NCI-H2196 treated with DMSO at 0.1 percent for 48 hours (cell line): Measurements from ENCODE around the gene PHACTR1.
"Not testable (repeated sequence)": the region's sequence is repeated elsewhere in the genome, so short reads cannot be mapped to it uniquely, and the experiment has no call there.

Experiments used
- DNase-seq: peaks from one replicate; lab custom pipeline; 2025; ENCODE audit not compliant: unreplicated experiment; lab: John Stamatoyannopoulos, UW

PHACTR1 gene

DNA sequence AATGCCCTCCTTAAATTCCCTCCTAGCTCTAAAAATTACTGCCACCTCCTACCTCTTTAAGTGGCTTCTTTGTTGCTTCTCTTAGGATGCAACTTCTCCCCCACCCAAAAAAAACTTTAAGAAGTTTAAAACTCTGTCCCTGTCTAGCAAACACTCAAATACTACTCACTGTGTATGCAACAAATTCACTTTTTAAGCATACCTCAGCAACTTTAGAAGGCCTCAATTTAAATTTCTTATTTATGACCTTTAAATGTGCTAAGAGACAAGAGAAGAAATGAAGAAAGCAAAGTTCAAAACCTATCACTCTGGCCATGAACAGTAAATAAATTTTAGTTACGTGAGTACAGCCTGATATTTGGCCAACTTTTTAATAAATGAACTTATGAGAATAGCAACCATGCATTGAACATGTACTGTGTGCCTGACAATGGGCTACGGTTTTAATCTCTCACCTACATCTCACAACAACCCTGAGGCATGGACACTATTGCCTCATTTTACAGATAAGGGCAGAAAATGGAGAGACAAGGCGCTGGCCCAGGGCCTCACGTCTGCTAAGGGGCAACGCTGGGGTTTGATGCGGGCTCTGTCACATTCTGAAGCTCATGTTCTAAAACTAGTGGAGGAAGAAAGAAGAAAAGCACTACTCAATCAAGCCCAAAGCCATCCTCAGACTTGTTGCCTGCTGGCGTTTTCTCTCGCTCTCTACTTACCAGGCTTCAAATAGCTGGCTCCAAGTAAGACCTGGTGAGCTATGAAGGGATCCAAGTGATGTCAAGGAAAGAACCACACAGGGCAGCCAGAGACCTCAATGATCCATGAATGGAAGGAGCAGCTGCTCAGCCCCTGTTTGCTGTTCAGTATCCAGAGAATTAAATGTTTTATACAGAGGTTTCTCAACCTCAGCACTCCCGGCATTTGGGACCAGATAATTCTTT, 512.0 kb downstream of the PHACTR1 start:
- no peak for DNase-seq

GRCh38 chr6:13229205-13230085, 512.9 kb downstream of the PHACTR1 start:
- no peak for DNase-seq

- DNase-seq = no peak
These were observed 516.5 kb downstream of the PHACTR1 start for GRCh38 chr6:13233106-13233505.

DNA sequence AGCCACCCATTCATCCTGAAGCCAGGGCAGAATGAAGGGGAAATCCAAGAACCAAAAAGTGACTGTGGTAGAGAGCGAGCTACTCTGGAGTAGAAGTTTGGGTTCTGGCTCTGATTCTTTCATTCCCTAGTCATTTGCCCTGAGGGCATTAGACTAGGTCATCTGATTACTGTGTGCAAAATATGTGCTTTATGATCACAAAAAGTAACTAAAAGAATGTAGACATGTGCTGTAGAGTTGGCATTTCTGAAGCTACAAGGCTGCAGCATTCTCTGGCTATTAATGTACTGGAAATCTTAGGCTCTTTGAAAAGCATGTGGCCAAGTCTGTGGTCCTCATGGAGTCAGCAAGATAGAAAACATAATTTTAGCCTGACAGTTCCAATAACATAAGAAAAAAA, 517.6 kb downstream of the PHACTR1 start:
- DNase-seq = no peak

- DNase-seq = no peak
These were observed 518.8 kb downstream of the PHACTR1 start for GRCh38 chr6:13235339-13235738.

- DNase-seq = no peak
These were observed 520.8 kb downstream of the PHACTR1 start for GRCh38 chr6:13237318-13237717.

GRCh38 chr6:13238017-13238416, 521.5 kb downstream of the PHACTR1 start:
- DNase-seq = no peak

DNA sequence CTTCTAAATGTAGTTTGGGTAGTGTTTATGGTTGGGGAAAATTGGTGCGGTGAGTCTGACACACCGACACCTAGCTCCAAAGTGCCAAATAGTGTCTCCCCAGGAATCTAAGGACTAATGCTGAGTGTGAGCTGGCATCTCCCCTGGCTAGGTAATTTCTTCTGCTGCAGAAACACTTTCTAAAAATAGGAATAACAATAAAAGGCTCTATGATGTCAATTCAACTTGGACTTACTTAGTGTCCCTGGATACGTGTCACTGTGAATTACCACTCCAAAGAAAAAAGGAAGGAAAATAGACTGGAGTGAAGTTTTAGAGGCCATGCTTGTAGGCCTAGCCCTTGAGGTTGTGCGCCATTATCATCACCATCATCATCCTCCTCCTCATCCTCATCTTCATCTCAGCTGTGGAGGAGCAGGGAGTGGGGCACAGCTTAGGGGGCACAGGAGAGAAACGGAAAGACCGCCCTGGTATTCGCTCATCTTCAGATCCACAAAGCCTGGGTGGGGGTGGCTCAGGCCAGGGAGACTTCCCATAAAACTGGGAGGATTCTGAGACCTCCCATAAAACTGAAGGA, 522.2 kb downstream of the PHACTR1 start:
- DNase-seq = no peak

DNA sequence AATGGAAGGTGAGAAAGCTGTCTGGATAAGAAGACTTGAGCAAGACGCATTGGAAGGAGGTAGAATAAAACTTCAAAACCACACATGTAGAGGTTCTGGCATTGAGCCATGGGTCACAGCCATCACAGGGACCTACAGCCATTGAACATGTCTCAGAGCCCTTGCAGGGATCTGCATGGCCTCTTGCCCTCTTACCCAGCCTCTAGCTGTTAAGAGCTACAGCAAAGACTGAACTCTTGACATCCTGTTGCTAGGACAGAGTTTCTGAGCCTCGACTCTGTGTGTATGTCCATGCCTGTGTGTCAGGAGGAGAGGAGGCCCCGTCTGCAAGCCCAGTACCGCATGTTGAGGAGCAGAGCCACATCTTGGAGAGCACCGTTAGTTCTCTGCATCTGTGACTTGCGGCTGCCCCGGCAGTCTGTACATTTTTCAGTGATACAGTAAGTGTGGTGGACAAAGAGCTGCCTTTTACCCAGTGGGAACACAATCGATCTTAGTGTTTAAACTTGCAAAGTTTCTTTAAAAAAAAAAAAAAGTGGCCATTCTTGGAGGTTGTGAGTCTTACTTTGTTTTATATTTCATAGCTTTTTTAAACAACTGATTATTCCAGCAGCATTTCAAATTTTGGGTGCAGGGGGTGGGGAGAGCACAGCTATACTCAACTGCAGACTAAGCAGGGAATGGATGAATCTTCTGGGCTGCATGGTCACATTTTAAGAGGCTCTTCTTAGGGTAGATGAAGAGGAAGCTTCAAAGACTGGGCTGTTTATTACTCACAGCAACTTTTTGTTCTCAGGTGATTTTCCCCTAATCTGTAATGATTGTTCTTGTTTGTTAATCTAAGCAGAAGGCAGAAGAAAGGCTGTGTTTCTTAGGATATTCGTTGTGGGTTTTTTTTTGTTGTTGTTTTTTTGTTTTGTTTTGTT, 523.2 kb downstream of the PHACTR1 start:
- DNase-seq = no peak

GRCh38 chr6:13241364-13241763, 524.8 kb downstream of the PHACTR1 start:
- DNase-seq = no peak

GRCh38 chr6:13242178-13242577, 525.6 kb downstream of the PHACTR1 start:
- DNase-seq = no peak

GRCh38 chr6:13242590-13242989, 526.0 kb downstream of the PHACTR1 start:
- DNase-seq = no peak

- DNase-seq = no peak
These were observed 526.5 kb downstream of the PHACTR1 start for GRCh38 chr6:13243033-13243432.

DNA sequence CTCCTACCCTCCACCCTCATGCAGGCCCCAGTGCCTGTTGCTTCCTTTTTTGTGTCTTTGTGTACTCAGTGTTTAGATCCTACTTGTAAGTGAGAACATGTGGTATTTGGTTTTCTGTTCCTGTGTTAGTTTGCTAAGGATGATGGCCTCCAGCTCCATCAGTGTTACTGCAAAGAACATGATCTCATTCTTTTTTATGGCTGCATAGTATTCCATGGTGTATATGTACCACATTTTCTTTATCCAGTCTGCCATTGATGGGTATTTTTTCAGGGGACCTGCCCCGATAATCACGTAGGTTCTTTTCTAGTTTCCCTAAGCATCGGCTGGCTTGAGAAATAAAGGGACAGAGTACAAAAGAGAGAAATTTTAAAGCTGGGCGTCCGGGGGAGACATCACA, 527.2 kb downstream of the PHACTR1 start:
- not testable (repeated sequence) for DNase-seq

- no peak for DNase-seq
These were observed 531.1 kb downstream of the PHACTR1 start for GRCh38 chr6:13247627-13248026.

- no peak for DNase-seq
These were observed 531.5 kb downstream of the PHACTR1 start for GRCh38 chr6:13248053-13248452.

DNA sequence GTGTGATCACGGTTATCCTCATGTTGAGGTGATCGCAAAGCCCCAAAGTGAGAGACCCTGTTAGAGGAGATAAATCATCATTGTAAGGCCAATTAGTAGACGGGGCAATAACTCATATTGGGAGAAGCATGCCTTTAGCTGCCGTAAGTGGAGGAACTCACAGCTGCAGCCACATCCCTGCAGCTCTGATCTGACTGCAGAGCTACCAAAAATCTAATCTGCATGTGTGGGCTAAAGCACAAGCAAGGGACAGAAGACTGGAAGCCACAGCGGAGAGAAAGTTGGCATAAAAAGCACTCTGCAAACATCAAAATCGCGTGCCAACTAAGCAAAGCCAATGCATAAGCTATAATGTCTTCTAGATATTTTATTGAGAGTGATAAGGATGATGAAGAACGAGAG, 532.0 kb downstream of the PHACTR1 start:
- no peak for DNase-seq

DNA sequence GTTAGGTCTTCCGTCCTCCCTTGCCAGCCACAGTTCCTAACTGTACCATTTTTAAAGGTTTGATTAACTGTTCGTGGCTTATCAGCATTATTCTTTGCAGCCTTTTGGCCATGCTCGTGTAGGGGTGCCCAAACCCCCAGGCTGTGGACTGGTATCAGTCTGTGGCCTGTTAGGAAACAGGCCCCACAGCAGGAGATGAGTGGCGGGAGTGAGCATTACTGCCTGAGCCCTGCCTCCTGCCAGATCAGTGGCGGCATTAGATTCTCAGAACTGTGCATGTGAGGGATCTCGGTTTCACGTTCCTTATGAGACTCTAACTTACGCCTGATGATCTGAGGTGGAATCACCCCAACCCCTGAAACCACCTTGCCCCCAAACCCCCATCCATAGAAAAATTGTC, 532.4 kb downstream of the PHACTR1 start:
- no peak for DNase-seq

DNA sequence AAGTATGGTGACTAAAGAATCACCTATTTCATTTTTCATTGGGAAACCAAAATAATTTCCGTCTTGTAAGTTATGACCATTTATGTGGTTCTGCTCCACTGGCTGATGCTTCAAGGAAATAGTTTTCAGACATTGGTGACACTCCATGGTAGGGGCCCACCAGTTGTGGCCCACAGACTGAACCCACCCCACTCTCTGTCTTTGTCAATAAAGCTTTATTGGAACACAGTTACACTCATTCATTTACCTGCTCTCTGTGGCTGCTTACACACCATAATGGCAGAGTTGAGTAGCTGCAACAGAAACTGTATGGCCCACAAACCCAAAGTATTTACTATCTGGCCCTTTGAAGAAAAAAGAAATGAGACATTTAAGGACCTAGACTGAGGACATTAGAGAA, 533.2 kb downstream of the PHACTR1 start:
- DNase-seq = no peak

DNA sequence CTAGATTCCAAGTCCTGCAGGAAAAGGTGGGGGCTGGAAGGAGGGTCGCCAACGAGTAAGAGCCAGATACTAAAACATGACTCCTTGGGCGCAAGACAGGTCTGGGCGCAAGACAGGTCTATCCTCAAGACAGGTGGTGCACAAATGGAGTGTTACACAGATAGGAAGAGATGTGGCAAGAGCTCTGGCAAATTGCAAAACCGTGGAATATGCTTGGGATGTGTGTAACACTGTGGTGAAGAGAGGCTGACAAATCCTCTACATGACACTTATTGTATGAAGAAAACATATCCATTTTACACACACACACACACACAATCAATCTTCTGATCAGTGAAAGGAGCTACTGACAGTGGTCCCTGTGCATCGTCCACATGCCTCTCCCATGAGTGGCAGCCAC, 534.1 kb downstream of the PHACTR1 start:
- no peak for DNase-seq
